Bronchial epithelial cell (primary cell): ENCODE results near the gene KCNJ18. TPM values are rescaled to one million over a fixed set of nuclear protein-coding genes. Genes with fewer than 3 reads are reported as not detected.
"Not testable (repeated sequence)": the region's sequence is repeated elsewhere in the genome, so short reads cannot be mapped to it uniquely, and the experiment has no call there.

Experiments
- DNase-seq: peaks from one replicate; pipeline ENCODE4 v3.0.0-alpha.2; 2010; ENCODE audit warnings: low read depth
- FAIRE-seq: peaks from 2 replicates; lab custom pipeline; 2011; peaks lifted over from hg19 to GRCh38; lab: Jason Lieb, UNC
- H3K27me3 ChIP-seq: 2 replicates; pipeline ENCODE4 v1.5.1; 2011; ENCODE audit warnings: low read length; ENCODE audit not compliant: control insufficient read depth, insufficient read depth
- H3K36me3 ChIP-seq: 2 replicates; pipeline ENCODE4 v1.5.1; 2011; ENCODE audit warnings: low read length; ENCODE audit not compliant: control insufficient read depth, insufficient read depth
- H3K4me3 ChIP-seq: 2 replicates; pipeline ENCODE4 v1.5.1; 2011; ENCODE audit warnings: mild to moderate bottlenecking, low read depth, low read length, control low read depth
- CTCF ChIP-seq: IDR thresholded peaks from 2 replicates; pipeline ENCODE4 v1.5.1; 2011; ENCODE audit warnings: mild to moderate bottlenecking, moderate library complexity, low read length, control low read depth, inconsistent platforms; ENCODE audit not compliant: insufficient read depth, severe bottlenecking
- total RNA-seq: library from RNA; depleted of rRNA; stranded (reverse); fragments of >200 nt; gene quantifications from 2 replicates; pipeline ENCODE4 v1.2.1, GENCODE V29; 2014

The KCNJ18 gene
- total RNA-seq, 1 donor from 2014 or later, result not detected

DNA sequence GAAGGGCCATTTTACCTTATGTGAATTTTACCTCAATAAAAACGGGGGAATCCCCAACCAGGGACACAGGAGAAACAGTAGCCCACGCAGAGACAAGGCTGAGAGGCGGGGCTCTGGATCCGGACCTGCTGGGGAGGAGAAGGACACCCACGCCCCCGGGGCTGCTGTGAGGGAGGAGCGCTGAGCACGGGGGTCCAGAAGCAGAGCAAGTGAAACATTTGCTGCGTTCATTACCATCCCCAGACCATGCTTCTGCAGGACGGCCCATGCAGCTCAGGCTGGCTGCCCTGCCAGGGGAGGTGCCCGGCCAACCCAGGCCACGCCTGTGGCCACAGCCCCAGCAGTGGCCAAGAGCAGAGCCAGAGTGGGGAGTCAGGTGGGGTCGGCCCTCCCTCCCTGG lies 50.0 kb downstream of the KCNJ18 start:
- Histone ChIP-seq H3K36me3 (no peaks in the 10 kb centered on the region), H3K4me3 (no peak overlapping the region), H3K27me3 (no peaks in the 10 kb centered on the region)
- FAIRE-seq (no peak), DNase-seq (no peak)
- no peak for TF ChIP-seq CTCF

DNA sequence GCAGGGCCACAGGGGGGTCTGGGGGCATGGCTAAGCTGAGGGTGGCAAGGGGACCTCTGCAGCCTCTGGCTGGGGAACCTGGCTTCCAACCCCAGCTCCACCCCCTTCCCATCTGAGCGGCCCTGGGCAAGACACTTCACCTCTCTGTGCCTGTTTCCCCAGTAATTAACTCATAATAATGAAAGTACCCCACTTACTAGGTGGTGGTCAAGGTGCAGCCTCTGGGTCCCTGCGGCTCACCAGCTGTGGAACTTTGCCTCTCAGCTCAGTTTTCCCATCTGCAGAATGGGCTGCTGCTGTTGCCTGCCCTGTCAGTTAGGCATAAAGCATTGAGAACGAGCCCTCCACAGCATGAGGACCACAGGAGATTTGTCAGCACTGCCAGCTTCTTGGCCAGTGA lies 51.8 kb downstream of the KCNJ18 start:
- not testable (repeated sequence) for H3K36me3 ChIP-seq, FAIRE-seq, DNase-seq, H3K27me3 ChIP-seq, H3K4me3 ChIP-seq

- H3K36me3 ChIP-seq, H3K27me3 ChIP-seq, H3K4me3 ChIP-seq, FAIRE-seq, DNase-seq: not testable (repeated sequence)
Observed at GRCh38 chr17:21744621-21745020, 52.3 kb downstream of the KCNJ18 start.

- DNase-seq, H3K4me3 ChIP-seq, H3K36me3 ChIP-seq, FAIRE-seq, H3K27me3 ChIP-seq: not testable (repeated sequence)
Observed at GRCh38 chr17:21745385-21746054, 53.2 kb downstream of the KCNJ18 start.

DNA sequence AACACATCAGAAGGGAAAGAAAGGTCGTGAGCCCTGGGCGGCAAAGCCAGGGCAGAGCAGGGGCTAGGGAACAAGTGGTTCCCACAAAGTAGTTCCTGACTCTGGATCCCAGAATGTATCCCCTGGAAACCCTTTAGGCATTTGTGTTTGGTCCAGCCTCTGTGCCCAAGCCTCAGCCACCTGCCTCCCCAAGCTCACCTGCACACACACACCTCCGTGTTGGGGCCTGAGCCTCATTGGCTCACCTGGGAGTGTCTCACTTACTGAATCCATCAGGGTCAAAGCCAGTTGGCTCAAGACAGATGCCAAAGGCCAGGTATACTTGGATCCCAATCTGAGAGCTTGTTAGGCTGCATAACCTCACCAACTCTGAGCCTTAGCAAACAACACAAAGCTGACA lies 54.1 kb downstream of the KCNJ18 start:
- not testable (repeated sequence) for H3K36me3 ChIP-seq, H3K27me3 ChIP-seq, FAIRE-seq

DNA sequence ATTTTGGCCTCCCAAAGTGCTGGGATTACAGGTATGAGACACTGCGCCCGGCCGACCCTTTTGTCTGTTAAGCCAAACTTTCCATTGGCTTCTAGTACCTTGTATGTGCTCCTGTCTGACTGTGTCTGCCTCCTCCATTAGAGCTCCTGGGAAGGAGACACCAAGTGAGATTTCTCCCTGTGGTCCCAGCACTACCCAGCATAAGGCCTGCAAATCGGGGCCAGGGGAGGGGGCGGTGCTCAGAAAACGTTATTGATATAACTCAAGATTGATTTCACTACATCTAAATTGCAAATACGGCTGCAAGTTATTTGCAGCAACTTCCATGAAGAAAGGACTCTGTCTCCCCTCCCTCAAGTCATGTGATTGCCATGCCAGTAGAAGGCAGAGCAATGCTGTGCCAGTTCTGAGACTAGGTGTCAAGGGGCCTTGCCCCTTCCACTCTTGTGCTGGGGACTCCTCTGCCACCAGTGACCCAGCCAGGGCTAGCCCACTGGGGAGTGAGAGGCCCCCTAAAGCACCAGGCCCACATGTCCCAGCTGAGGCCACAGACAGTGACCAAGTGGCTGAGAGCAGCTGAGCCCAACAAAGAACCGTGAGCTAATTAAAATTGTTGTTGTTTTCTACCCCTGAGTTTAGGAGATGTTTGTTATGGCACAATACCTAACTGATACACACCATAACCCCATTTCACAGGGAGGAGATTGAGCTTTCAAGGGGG lies 55.0 kb downstream of the KCNJ18 start:
- FAIRE-seq, H3K36me3 ChIP-seq, H3K27me3 ChIP-seq, H3K4me3 ChIP-seq, DNase-seq: not testable (repeated sequence)

More for the DNA sequence above, 54.1 kb downstream of the KCNJ18 start:
- not testable (repeated sequence) for DNase-seq, H3K4me3 ChIP-seq

DNA sequence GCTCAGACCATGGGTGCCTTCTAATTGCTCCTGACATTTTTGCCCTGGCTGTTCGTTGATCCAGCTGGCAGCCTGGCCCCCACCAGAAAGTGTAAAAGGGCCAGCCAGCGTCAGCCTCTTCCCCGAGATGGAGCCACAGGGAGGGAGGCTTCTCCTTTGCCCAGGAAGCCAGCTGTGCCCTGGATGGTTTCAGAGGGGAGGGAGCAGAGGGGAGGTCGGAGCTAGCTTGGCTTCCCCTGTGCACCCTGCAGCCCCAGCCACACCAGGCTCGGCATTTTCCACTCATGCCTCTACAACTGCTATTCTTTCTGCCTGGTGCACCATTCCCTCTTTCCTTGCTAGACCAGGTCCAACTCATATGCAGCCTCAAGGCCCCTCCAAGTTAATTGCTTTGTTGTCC lies 56.4 kb downstream of the KCNJ18 start:
- not testable (repeated sequence) for H3K36me3 ChIP-seq, DNase-seq, FAIRE-seq, H3K4me3 ChIP-seq, H3K27me3 ChIP-seq

DNA sequence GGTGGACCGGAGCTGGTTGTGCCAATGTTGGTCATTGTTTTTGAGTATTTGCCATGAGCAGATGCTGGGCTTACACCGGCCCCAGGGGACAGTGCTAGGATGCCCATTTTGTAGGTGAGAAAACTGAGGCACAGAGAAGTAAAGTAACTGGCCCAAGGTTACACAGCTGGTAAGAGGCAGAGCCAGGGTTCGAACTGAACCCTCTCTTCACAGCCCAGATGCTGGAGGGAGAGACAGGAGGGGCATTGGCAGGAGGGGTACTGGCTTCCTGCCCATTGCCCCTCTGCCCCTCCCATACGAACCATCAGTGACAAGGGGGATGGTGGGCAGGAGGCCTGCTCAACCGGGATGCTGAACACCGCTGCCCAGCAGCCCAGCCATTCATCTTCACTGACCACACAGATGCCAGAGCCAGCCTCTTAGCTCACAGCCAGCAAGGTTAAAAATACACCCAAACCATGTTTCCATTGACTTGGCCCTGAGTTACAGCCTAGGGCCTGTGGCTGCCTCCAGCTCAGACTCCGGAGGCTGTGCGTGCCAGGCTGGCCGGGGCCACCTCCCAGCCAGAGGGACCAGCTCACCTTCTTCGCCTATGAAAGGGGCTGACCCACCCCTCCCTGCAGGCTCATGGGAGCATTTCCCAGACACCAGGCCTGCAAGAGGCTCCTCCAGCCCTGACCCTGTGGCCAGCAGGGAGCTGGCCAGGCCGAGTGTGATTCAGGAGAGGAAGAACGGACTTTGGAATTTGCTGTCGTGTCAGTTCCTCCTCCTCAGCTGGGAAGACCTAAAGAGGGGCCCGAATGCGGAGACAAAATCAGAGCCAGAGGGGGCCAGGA lies 57.6 kb downstream of the KCNJ18 start:
- H3K4me3 ChIP-seq, H3K36me3 ChIP-seq, FAIRE-seq, DNase-seq, H3K27me3 ChIP-seq: not testable (repeated sequence)

DNA sequence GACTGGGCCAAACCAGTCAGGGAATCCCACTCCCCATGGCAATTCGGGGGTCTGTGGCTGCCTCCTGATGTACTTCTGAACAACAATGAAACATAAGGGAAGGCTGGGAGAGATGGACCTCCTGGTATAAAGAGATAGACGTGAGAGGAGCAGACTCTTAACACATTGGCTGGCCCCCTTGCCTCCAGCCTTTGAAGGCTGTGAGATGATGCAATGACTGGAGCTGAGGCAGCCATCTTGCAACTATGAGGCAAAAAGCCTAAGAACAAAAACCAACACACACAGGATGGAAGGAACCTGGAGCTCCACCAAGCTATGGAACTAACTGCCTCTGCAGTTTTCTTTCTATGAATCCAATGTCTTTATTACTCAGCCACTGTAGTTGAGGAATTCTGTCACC lies 58.8 kb downstream of the KCNJ18 start:
- H3K27me3 ChIP-seq, H3K36me3 ChIP-seq, DNase-seq, H3K4me3 ChIP-seq, FAIRE-seq: not testable (repeated sequence)
